ENCODE data around the gene PPP1R15B. TPM values are rescaled to one million over a fixed set of nuclear protein-coding genes. Genes with fewer than 3 reads are reported as not detected.

PPP1R15B gene
- total RNA-seq, 1 donor from 2014 or later: 46.9 TPM

GRCh38 chr1:204400882-204401510 lies 10.6 kb downstream of the PPP1R15B start:
- DNase-seq (ENCODE audit: low read depth): no peak

DNA sequence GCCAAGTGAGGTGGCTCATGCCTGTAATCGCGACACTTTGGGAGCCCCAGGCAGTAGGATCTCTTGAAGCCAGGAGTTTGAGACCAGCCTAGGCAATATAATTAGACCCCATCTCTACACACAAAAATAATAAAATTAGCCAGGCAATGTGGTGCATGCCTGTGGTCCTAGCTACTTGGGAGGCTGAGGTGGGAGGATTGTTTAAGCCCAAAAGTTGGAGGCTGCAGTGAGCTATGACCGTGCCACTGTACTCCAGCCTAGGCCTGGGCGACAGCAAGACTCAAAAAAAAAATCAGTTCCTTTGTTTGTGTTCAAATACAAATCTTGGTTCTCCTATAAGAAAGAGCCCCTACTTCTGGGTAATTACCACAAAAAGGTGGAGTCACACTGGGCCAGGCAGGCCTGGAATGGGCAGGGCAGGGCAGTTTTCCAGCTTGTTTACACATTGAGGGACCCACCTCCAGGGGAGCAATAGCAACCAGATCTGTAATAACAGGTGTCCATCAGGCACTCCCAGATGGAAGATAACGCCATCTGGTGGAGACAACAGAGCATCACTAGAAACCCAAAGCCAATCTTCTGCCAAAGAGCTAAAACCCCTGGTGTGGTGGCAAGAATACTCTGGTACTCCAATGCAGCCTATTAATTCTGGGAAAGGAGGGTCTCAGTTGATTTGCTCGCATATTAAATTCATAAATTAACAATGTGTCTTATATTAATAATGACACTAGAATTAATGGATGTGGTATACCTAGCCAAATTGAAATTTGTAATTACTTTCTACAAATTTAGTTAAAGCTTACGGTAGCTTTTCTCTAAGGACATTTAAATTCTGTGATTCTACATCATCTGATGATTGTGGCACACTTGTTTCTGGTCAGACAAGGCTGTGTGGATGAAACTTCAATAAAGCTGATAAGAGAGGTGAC lies 13.2 kb downstream of the PPP1R15B start:
- peak; percentile 94 for DNase-seq (ENCODE audit: low read depth)

DNA sequence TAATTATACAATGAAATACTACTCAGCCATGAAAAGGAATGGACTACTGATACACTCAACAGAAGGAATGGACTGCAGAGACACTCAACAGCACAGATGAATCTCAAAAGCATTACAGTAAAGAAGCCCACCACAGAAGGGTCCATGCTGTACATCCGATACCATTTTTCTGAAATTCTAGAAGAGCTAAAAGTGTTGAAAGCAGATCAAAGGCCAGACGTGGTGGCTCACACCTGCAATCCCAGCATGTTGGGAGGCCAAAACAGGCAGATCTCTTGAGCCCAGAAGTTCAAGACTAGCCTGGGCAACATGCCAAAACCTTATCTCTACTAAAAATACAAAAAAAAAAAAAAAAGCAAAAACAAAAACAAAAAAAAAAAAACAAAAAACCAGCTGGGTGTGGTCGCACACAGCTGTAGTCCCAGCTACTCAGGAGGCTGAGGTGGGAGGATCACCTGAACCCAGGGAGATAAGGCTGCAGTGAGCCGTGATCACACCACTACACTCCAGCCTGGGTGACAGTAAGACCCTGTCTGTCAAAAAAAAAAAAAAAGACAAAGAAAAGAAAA lies 15.5 kb downstream of the PPP1R15B start:
- DNase-seq (ENCODE audit: low read depth): no peak

DNA sequence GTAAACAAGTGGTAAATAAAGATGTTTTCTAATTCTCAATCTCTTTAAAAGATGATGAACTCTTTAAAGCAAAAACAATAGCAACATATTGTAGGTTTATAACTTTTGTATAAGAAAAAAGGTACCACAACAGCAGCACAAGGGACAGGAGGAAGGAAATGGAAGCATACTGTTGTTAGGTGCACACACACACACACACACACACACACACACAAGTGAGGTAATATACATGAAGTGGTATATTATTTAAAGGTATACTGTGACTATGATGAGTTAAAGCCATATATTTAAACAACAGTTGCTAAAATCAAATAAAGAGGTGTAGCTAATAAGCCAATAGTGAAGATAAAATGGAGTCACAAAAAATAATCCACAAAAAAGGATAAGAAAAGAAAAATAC lies 20.0 kb downstream of the PPP1R15B start:
- no peak for DNase-seq (ENCODE audit: low read depth)

DNA sequence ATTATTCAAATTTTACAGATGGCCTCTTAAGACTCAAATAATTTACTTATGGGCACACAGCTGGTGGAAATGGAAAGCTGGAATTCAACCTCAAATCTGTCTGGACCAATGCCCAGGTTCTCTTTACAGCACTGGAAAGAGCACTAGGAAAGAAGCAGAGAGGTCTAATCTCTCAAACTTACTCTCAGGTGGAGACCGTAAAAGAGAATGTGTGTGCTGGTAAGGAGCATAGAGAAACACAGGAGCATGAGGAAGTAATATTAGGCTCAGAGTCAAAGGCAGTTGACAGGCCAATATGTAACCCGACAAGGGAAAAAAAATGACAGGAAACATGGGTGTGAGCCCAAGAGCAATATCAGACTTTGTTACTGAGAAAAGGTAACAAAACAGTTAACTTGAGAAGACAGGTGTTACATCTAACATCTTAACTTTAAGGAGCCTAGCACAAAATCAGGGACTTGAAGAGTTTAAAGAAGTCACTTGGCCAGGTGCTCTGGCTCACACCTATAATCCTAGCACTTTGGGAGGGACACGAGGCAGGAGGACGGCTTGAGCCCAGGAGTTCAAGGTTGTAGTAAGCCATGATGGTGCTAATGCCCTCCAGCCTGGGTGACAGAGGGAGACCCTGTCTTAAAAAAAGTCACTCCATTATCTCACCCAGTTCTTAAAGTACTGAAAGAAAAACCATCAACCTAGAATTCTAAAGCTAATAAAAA lies 20.7 kb downstream of the PPP1R15B start:
- no peak for DNase-seq (ENCODE audit: low read depth)

GRCh38 chr1:204385727-204386126 lies 25.9 kb downstream of the PPP1R15B start:
- DNase-seq (ENCODE audit: low read depth): no peak

DNA sequence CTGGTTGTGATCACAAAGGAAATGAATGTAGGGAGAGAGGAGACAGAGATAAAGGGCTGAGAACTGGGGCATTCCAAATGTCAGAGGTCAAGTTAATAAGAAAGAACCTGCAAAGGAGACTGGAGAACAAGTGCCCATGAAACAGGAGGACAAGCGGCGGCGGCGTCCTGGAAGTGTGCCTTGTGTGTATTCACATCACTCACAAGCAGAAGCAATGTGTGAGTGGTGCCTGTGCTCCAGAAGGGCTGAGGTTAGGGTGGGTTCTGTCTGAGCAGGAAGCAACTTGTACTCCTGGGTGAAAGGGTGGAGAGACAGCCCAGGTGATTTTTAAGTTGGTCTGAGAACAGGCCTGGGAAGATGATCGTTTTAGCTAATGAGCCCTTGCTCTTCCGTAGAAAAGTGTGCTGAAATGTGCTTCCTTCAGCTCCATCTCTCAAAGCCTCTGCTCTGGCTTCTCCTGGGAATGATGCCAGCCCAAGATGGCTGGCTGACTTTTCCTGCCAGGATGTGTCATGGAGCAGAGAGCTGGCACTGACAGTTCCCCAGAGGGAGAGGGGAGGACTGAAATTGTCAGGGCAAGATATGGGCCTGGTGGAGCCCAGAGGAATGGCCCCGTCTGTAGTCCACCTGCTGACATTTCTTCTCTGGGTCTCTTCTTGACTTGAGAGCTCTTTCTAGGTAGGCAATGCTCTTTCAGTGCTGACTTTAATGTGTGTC lies 26.8 kb downstream of the PPP1R15B start:
- DNase-seq (ENCODE audit: low read depth): peak; percentile 67

- DNase-seq (ENCODE audit: low read depth): no peak
Measured at GRCh38 chr1:204383163-204383904, 28.3 kb downstream of the PPP1R15B start.

GRCh38 chr1:204382714-204383083 lies 28.9 kb downstream of the PPP1R15B start:
- DNase-seq (ENCODE audit: low read depth): no peak

GRCh38 chr1:204380293-204380831 lies 31.3 kb downstream of the PPP1R15B start:
- DNase-seq (ENCODE audit: low read depth): no peak

DNA sequence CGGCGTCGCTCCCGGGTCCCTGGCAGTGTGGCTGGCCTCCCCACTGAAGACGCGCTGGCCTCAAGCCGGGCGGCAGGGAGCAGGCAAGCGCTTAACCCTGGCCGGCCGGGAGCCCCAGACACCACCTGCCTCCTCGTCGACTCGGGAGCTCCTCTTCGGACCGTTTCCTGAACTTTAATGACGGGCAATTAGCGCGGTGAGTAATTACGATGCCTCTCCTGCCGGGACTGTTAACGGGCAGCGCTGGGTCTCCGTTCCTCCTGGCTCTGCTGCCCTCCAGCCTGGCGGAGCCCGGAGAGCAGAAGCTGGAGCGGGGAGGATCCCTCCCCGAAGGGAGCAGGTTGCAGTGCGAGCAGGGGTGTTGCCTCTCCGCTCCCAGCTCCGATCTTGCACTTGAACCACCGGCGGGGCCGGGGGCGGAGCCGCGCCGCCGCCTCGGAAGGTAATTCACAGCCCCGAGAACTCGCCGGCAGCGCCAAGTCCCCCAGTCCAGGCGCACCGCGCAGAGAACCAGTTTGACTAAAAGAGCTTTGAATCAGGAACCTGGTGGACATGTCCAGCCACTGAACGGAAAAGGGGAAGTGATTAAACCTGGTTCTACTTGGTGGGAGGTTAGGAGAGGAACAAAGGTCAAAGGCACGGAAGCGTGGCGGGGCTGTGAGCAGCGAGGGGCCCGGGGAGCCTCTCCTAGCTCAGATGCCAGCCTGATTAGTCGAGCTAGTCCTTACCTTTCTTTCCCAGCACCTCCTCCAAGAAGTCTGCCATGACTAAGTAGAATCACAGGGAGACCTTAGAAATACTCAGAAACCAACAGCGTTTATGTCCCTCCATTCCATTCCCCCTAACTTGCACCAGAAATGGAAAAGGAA lies 33.6 kb downstream of the PPP1R15B start:
- DNase-seq (ENCODE audit: low read depth): peak; percentile 76

- peak; percentile 89 for DNase-seq (ENCODE audit: low read depth)
Measured at GRCh38 chr1:204376919-204377799, 34.5 kb downstream of the PPP1R15B start.

GRCh38 chr1:204376465-204376864 lies 35.2 kb downstream of the PPP1R15B start:
- DNase-seq (ENCODE audit: low read depth): no peak

- DNase-seq (ENCODE audit: low read depth): no peak
Measured at GRCh38 chr1:204373911-204374310, 37.7 kb downstream of the PPP1R15B start.

GRCh38 chr1:204370176-204370575 lies 41.4 kb downstream of the PPP1R15B start:
- DNase-seq (ENCODE audit: low read depth): no peak

DNA sequence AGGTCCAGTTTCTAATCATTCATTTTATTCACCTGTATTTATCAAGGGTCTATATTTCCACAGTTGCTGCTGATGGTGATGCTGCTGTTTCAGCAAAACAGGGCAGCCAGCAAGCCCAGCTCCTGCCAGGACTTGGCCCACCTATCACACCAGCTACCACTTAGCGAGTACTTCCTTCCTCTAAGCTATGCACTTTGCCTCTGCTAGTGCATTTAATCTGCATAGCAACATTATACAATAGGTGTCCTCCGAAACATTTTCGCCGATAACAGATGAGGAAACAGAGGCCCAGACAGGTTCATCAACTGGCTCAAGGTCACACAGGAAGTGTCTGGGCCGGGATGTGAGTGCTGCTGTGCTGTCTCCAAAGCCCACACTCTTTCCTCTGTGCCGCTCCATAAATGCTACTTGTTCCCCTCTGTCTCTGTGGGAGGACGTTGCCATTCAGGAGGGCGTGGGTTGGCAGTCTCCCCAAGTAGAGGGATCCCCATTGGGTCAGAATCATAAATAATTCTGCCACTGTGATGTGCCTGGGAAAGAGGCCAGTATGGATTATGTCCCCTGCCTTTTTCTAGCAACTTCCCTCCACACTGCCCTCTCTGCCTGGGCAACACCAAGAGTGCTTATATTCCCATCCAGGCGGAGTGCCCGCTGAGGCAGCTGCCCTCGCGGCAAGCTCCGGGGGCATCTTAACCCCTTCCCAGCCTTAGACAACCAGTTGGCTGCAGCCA lies 42.5 kb downstream of the PPP1R15B start:
- no peak for DNase-seq (ENCODE audit: low read depth)

DNA sequence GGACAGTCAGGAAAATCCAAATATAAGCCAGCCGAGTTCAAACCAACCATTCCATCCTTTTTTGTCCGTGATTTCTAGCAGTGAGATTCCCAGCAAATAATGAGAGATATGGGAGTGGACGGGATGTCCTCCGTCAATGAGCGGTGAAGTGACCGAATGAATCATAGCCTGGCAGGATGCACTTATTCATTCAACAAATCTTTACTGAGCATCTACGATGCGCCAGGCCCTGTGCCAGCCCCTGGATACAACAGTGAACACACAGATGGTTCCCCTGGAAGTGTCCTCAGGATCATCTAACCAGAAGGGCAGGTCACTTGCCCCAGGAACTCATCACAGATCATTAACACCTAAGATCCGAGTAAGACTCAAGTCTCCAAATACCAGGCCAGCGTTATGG lies 43.7 kb downstream of the PPP1R15B start:
- DNase-seq (ENCODE audit: low read depth): no peak
